Measurements from ENCODE around the gene XPC.

Gene XPC

DNA sequence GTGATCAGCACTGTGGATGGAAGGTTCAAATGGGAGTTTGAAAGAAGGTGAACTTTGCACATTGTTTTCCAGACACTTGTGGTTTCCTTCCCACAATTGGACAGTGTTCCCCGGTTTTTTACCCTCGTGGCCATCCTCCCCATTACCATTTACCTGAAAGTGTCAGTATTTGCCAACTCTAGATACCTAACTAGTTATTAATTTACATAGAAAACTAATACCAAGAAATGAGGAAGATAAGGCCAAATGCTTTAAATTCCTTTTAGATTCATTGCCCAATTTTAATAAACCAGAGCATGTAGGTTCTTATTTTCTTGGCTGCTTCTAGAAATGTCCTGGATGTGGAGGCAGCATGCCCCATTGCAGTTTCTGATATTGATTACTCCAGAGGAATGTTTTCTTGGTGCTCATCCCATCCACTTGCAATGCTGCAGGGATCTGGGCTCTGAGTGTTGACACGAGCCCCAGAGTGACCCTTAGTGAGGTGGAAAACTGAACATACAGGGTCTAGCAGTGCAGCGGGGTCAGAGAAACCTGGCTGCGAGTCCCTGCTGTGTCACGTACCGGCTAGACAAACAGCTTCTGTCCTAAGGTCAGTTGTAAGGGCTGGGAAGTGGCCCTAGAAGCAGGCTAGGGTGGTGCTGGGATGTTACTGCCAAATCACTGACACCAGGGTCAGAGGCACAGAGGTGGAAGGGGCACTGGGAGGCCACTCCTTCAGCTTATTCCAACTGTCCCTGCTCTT is 23.7 kb upstream of the XPC start:
- no peak for TF ChIP-seq GATA1 (IDR thresholded peaks at IDR 0.05; ENCODE audit: low read depth, low read length)
- TF ChIP-seq POLR2A (IDR thresholded peaks at IDR 0.05; ENCODE audit: low read length), result no peak
- no peak for DNase-seq

DNA sequence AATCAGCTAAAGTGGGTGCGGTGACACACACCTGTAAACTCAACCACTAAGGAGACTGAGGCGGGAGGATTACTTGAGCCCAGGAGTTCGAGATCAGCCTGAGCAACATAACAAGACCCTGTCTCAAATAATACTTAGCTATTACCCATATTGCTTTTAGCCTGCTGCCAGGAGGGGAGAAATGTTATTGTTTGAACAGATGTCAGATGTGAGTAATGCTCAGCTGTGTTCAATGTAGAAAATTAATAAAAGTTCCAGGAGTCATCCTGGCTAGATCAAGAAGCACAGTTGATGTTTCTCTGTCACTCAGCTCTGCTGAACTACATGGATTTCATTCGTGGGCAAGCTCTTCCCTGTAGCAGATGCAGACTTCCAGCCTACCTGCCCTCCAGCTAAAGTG is 22.4 kb upstream of the XPC start:
- no peak for DNase-seq

DNA sequence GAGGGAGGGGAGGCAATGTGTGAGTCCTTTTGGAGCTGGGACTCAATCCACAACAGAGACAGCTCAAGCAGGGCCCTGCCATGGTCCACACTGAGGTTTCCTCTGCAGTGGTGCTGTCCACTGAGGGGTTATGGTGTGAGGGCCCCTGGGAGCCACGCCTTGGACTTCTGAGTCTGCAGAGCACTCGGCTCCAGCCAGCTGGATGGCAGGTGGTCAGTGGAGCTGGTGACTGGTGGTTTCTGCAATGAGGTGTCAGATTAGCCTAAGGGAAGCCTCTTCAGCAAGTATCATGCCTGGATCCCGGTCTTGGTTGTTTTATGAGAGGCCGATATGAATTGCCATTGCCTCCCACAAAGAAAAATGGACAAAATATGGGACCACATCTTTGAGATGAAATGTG is 21.9 kb upstream of the XPC start:
- no peak for DNase-seq
- TF ChIP-seq POLR2A (IDR thresholded peaks at IDR 0.05; ENCODE audit: low read length) (no peak), GATA1 (IDR thresholded peaks at IDR 0.05; ENCODE audit: low read depth, low read length) (no peak)

More for the DNA sequence above, 22.4 kb upstream of the XPC start:
- TF ChIP-seq POLR2A (IDR thresholded peaks at IDR 0.05; ENCODE audit: low read length), result no peak
- TF ChIP-seq GATA1 (IDR thresholded peaks at IDR 0.05; ENCODE audit: low read depth, low read length), result no peak

DNA sequence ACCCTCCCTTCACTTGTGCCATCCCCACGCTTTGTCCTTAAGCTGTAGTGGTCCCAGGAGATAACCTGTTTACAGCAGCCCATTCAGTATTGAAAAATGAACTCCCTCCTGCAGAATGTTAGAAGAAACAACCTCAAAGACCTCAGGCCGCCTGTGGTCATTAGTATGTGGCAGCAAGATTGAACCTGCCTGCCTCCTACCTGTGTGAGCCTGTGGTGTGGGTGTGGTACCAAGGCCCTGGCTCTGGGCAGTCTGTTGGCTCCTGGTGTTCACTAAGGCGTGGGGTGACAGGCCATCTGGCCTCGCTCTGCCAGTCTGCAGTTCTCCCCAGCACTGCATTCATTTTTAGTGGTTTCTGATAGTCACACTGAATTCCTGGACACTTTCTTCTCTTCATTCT is 21.2 kb upstream of the XPC start:
- TF ChIP-seq GATA1 (IDR thresholded peaks at IDR 0.05; ENCODE audit: low read depth, low read length), result no peak
- no peak for TF ChIP-seq POLR2A (IDR thresholded peaks at IDR 0.05; ENCODE audit: low read length)
- no peak for DNase-seq

DNA sequence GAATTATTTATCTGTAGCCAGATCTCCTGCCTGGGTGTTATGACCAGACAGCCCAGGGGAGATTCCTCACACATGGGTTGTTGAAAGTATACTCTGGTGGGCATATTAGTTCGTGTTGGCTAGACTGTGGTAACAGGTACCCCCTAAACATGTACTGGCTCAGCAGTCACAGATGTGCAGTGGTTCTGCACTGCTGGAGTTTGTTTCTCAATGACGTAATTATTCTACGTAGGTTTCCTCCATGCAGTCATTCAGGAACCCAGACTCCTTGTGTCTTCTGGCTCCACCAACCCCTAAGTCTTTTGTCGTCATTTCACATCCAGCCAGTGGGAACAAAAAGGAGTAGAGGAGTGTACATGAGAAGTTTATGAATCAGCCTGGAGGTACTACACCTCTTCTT is 16.5 kb upstream of the XPC start:
- no peak for DNase-seq
- TF ChIP-seq POLR2A (IDR thresholded peaks at IDR 0.05; ENCODE audit: low read length) (no peak), GATA1 (IDR thresholded peaks at IDR 0.05; ENCODE audit: low read depth, low read length) (no peak)

DNA sequence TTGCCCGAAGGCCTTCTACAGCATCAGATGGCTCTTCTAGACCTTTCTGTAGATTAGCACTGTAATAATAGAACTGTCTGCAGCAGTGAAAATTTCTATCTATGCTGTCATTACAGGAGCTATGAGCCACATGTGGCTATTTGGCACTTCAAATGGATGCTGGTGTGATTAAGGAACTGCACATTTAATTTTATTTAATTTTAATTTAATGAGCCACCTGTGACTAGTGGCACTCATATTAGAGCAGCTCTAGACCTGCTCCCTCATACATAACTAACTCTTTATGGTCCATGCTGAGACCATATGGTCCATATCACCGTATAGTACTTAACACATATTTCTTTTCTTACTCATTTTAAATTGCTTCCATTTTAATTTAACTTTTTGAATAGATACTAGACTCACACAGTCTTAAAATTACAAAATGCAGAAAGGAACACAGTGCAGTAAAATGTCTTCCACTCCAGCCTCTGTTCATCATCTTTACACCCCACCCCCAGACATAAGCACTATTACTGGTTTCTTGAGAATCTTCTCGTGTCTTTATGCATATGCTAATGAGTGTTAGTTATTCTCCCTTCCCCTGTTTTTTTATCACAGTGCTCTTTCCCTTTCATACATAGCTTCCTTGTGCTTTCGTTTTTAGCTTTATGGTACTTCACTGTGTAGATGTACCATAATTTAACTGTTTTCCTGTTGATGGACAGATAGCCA is 9.8 kb upstream of the XPC start:
- TF ChIP-seq GATA1 (IDR thresholded peaks at IDR 0.05; ENCODE audit: low read depth, low read length) (no peak), POLR2A (IDR thresholded peaks at IDR 0.05; ENCODE audit: low read length) (no peak)

DNA sequence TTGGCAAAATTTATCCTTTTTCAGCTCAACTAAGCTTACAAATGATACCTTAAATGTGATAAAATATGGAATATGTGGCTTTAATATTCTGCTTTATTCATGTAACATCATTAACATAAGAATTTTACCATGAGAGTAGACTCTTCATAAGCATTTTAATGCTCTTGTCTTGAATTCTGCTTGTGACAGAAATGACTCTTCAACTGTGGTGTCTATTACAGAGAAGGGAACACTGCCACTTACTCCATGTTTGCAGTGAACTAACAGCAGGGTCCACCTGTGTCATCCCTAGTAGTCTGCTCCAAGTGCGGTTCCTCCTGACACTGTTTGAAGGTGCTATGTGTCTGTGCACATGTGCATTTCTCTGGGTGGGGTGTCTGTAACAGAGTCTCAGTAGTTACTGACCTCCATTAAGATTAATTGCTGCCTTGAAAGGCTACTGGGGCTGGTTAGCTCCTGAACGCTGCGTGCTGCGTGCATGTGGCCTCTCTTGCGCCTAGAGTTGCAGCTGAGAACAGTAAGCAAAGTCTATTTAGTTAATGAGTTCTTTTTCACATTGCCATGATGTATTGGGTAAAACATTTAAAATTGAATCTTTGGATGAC is 8.6 kb upstream of the XPC start:
- no peak for DNase-seq
- no peak for TF ChIP-seq GATA1 (IDR thresholded peaks at IDR 0.05; ENCODE audit: low read depth, low read length)
- no peak for TF ChIP-seq POLR2A (IDR thresholded peaks at IDR 0.05; ENCODE audit: low read length)

More for the DNA sequence above, 9.8 kb upstream of the XPC start:
- DNase-seq, result no peak

DNA sequence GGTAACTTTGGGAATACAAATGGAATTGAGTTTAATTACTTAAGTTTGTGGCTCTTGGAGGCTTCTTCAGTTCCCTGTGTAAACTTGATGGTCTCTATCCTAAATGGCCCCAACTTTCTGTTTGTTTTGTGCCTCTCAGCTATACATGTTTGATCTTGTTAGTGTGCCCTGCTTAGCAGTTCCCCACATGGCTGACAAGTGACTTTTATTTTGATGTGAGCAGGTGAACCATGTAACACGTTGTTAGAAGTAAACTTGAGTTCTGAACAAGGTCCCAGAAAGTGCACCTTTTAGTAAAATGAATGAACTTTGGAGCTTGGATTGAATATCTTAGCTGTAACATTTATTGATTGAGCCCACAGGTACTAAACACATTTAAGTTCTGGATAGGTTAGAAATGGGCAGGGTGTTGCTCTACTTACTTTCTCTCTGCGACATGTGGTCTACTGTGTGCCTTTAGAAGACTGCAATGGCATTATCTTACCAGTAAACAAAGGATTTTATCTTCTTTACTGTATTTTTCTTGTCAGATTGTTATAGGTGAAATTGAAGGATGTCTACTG is 4.7 kb upstream of the XPC start:
- DNase-seq, result no peak
- no peak for TF ChIP-seq POLR2A (IDR thresholded peaks at IDR 0.05; ENCODE audit: low read length)
- TF ChIP-seq GATA1 (IDR thresholded peaks at IDR 0.05; ENCODE audit: low read depth, low read length), result no peak

DNA sequence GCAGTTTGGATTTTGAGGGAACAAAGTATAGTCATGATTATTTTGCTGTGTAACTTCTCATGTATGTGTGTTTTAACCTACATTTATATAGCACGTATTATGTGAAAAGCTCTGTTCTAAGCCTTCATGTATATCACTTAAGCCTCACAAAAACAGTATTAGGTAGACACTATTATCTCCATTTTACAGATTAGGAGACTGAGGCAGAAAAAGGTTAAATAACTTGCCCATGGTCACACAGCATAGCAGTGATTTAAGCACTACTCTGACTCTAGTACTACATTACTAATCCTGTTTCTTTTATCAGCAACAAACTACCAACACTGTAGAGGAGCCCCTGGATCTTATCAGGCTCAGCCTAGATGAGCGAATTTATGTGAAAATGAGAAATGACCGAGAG is 2.9 kb upstream of the XPC start:
- no peak for TF ChIP-seq GATA1 (IDR thresholded peaks at IDR 0.05; ENCODE audit: low read depth, low read length)
- TF ChIP-seq POLR2A (IDR thresholded peaks at IDR 0.05; ENCODE audit: low read length), result no peak

DNA sequence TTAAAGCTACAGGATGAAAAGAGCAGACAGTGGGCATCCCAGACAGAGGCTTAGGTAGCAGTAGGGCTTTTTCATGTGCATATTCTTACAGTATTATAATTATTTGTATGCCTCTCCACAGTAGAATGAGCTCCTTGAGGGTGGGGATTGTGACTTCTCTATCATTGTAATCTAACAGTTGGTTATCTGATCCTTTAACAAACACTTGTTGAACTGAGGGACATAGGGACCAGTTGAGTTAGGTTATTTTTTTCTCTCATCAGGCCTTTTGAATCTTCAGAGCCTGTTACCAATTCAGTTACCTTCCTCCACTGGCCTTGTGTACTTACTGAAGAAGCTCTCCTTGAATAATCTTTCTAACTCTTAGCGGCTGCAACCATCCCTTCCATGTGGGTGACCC is 1.4 kb upstream of the XPC start:
- TF ChIP-seq POLR2A (IDR thresholded peaks at IDR 0.05; ENCODE audit: low read length) (no peak), GATA1 (IDR thresholded peaks at IDR 0.05; ENCODE audit: low read depth, low read length) (no peak)
- DNase-seq, result no peak

More for the DNA sequence above, 2.9 kb upstream of the XPC start:
- DNase-seq, result no peak

DNA sequence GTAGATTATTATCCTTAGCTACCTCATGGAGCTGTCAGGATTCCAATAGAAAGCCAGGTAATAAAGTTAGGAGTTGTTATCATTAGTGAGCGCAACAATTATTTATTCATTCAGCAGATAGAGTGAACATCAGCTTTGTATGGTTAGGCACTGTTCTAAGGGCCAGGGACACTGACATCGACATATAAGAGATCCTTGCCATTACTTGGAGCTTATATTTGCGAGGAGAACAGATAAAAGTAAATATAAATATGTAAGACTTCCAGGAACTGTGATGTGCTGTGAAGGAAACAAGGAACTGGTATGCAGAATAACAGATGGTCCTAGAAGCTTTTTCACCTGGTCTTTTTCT is 689 bp upstream of the XPC start:
- peak; percentile 46 to 68 for DNase-seq
- TF ChIP-seq GATA1 (IDR thresholded peaks at IDR 0.05; ENCODE audit: low read depth, low read length) (no peak), POLR2A (IDR thresholded peaks at IDR 0.05; ENCODE audit: low read length) (no peak)

DNA sequence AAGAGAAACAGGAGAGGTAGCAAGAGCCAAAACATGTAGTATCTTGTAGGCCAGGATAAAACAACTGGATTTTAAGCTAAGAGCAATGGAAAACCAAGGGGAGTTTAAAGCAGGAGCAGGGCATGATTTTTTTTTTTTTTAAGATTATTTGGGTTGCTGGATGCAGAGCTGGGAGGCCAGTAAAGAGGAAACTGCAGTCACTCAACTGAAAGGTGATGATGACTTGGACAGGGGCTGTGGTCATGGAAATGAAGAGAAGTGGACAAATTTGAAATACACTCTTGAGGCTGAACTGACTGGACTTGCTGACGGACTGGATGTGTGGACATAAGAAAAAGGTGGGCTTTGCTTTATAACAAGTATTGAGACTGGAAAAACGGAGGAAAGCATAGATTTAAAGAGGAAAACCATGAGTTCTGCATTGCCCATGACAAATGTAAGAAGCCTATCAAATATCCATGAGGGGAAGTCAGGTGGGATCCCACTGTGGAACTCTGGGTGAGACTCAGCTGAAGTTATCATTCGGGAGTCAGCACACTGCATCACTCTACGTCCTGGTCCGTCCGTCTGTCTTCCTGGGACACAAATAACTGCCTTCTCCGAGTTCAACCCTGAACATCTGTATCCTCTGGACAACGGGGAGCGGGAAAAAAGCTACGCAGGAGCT is 688 bp downstream of the XPC start:
- TF ChIP-seq POLR2A (IDR thresholded peaks at IDR 0.05; ENCODE audit: low read length) (no peak), GATA1 (IDR thresholded peaks at IDR 0.05; ENCODE audit: low read depth, low read length) (no peak)
- DNase-seq, result no peak

DNA sequence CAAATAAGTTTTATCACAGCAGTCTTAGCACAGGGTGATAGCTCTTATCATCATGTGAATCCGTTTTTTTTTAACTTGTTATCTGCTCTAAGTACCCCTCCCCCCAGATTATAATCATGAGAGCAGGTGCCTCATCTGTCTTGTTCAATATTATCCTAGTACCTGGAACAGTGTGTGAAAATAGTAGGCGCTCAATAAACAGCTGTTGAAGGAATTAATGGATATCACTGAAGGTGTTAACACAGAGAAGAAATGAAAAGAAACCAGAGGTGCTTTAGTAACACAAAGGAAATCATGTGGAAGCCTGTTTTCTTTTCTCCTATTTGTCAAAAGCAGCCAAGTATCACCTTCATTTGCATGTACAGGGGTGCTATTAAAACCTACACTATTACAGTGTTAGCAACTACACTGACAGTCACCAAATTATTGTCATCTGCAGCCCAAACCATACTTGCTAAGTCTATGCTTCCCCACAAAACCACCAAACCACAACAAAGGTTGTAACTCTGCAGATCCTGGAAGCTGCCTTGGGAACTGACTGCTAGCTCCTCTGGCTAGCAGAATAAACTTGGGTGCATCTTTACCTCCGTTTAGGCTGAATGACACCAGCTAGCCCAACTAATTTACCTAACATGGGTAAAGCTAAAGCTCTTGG is 2.9 kb downstream of the XPC start:
- DNase-seq, result peak; percentile 14 to 19
- no peak for TF ChIP-seq GATA1 (IDR thresholded peaks at IDR 0.05; ENCODE audit: low read depth, low read length)
- TF ChIP-seq POLR2A (IDR thresholded peaks at IDR 0.05; ENCODE audit: low read length), result no peak
